Measurements from ENCODE around the gene DNAJA3. TPM values are rescaled to one million over a fixed set of nuclear protein-coding genes. Genes with fewer than 3 reads are reported as not detected.

Gene DNAJA3
- total RNA-seq, 1 experiment from 2014 or later = 56.2 TPM

DNA sequence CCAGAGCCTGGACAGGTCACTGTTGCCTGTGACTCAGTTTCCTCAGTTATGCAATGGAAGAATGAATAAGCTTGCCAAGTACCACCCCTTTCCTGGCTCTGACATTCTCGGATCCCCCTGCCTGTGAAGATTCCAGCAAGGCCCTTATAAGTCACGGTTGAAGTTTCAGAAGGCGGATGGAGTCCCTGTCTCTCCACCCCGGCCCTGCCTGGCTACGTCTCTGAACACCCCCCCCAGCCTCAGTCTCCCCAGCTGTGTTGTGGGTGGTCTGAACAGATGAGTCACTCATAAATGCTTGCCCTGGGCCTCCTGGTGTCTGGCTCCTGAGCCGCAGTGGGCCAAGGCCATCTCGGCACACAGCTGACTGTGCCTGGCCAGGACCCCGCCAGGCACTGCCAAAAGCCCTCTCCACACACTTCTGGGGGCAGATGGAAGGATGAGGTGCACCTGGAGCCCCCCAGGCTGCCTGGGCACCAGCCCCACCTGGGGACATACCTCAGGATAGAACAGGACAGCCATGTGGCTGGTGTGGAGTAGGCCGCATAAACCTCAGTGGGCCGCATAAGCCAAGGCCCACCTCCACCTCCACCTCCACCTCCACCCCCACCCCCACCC lies 38.6 kb upstream of the DNAJA3 start:
- Mint-ChIP-seq H3K4me1 (peaks cover 28 to 33% of the 10 kb centered on the region in 2 experiments), H3K27me3 (ENCODE audit: low read depth) (no peaks in the 10 kb centered on the region), H3K36me3 (ENCODE audit: insufficient read depth in 1 of 3, low read depth in 3 of 3) (peaks cover 0 to 6% (median 2%) of the 10 kb centered on the region in 3 experiments; a peak in 4 of 7 replicates), H3K4me3 (no peak overlapping the region), H3K9me3 (no peaks in the 10 kb centered on the region), H3K27ac (peak overlapping the region in 1 of 3 experiments; percentile 39; a peak in 1 of 7 replicates)
- Histone ChIP-seq H2BK20ac (ENCODE audit: low read depth, low read length, poor library complexity, severe bottlenecking) (no peak overlapping the region), H2BK12ac (ENCODE audit: insufficient read length, low read depth, low read length) (no peak overlapping the region), H4K8ac (replicated peaks; ENCODE audit: insufficient read length, low read depth, low read length) (no peak overlapping the region), H3T11ph (ENCODE audit: low read length) (no peak overlapping the region), H2BK15ac (ENCODE audit: low read depth, low read length) (no peak overlapping the region), H2AFZ (ENCODE audit: low read length) (no peak overlapping the region), H3K23ac (ENCODE audit: insufficient read length, low read depth, low read length) (no peak overlapping the region), H3K79me1 (ENCODE audit: insufficient read depth, low read depth, low read length, poor library complexity, severe bottlenecking) (no peaks in the 10 kb centered on the region), H3K4me1 (ENCODE audit: insufficient read depth, low read length) (no peaks in the 10 kb centered on the region; the same call in 1 of the 2 replicates), H4K20me1 (ENCODE audit: control insufficient read depth, insufficient read depth, insufficient read length) (no peaks in the 10 kb centered on the region), H3K27me3 (ENCODE audit: insufficient read depth, low read length) (no peaks in the 10 kb centered on the region), H3K18ac (ENCODE audit: insufficient read length, low read depth, low read length) (no peak overlapping the region), H2BK5ac (ENCODE audit: insufficient read length, low read length) (no peak overlapping the region), H2BK120ac (ENCODE audit: low read depth, low read length, poor library complexity, severe bottlenecking) (no peak overlapping the region), H3K79me2 (ENCODE audit: insufficient read depth, low read length) (no peaks in the 10 kb centered on the region), H3K14ac (ENCODE audit: insufficient read depth, low read length) (no peak overlapping the region), H2AK5ac (ENCODE audit: insufficient read length, low read length) (no peak overlapping the region), H3K9me3 (ENCODE audit: control insufficient read depth, low read depth, low read length) (no peaks in the 10 kb centered on the region), H3K56ac (ENCODE audit: insufficient read length, low read depth, low read length) (no peak overlapping the region), H3K9ac (ENCODE audit: extremely low read depth, insufficient read length, low read length) (no peak overlapping the region), H3K23me2 (ENCODE audit: insufficient read length, low read depth, low read length, poor library complexity, severe bottlenecking) (no peaks in the 10 kb centered on the region), H4K91ac (ENCODE audit: insufficient read length, low read depth, low read length) (no peak overlapping the region), H3K27ac (ENCODE audit: insufficient read length, low read depth, low read length) (no peak overlapping the region), H3K4ac (ENCODE audit: low read depth, low read length) (no peak overlapping the region), H4K5ac (ENCODE audit: insufficient read length, low read depth, low read length) (no peak overlapping the region), H3K4me2 (ENCODE audit: insufficient read depth, insufficient read length, low read length) (no peak overlapping the region)
- TF ChIP-seq, protein P1, sequence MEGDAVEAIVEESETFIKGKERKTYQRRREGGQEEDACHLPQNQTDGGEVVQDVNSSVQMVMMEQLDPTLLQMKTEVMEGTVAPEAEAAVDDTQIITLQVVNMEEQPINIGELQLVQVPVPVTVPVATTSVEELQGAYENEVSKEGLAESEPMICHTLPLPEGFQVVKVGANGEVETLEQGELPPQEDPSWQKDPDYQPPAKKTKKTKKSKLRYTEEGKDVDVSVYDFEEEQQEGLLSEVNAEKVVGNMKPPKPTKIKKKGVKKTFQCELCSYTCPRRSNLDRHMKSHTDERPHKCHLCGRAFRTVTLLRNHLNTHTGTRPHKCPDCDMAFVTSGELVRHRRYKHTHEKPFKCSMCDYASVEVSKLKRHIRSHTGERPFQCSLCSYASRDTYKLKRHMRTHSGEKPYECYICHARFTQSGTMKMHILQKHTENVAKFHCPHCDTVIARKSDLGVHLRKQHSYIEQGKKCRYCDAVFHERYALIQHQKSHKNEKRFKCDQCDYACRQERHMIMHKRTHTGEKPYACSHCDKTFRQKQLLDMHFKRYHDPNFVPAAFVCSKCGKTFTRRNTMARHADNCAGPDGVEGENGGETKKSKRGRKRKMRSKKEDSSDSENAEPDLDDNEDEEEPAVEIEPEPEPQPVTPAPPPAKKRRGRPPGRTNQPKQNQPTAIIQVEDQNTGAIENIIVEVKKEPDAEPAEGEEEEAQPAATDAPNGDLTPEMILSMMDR (conservative IDR thresholded peaks at IDR 0.05) = no peak
- no peak for DNase-seq
- no CpG with 5 or more reads among the region's 10 CpGs for WGBS (ENCODE audit: extremely low coverage, insufficient read length, low lambda C conversion rate)

Measured in H9 (cell line).